Activated CD4-positive, alpha-beta T cell treated with anti-CD3 and anti-CD28 coated beads, Interleukin-10, Interleukin-2, amounts not matched to agents 100 ng/mL and 50 ng/mL, durations not matched to agents 16 hours and 8 hours (primary cell): Measurements from ENCODE around the gene ETV3.
A peak's percentile ranks its signal among the peaks of the same experiment; 100 is the strongest.

Source experiments
- DNase-seq: peaks from one replicate; pipeline ENCODE4 v3.0.0-alpha.2; 2020

The ETV3 gene

DNA sequence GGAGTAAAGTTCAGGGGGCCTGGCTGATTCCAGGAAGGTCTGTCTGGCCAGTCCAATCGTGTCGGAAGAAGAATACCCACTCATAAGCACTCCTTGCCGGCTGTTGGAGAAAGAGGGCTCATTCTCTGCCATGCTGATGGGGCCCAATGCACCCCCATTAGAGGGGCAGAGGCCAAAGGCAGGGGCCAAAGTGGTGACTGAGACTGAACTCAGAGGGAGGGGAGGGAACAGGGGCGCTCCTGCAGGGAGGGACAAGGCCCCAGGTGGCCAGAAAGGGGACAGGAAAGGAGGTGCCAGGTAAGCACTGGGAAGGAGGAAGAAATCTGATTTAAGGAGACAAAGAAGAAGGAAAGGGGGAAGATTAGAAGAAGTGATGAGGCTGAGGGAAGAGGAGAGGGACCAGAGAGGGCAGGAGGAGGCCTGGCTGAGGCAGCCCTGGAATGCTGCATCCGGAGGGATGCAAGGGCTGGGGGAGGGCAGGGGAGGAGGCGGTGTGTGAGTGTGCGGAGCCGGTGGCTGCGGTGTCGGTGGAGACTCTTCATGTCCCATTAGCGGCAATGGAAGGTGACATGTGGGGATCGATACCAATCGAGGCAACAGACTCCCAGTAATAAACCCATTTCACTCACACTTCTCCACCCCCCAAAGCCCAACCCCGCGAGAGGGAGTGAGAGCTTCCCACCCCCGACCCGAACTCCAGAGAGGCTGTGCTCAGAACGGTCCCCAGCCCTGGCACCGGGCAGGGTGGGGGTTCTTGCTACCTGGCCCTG lies 26.6 kb downstream of the ETV3 start:
- DNase-seq, result no peak

DNA sequence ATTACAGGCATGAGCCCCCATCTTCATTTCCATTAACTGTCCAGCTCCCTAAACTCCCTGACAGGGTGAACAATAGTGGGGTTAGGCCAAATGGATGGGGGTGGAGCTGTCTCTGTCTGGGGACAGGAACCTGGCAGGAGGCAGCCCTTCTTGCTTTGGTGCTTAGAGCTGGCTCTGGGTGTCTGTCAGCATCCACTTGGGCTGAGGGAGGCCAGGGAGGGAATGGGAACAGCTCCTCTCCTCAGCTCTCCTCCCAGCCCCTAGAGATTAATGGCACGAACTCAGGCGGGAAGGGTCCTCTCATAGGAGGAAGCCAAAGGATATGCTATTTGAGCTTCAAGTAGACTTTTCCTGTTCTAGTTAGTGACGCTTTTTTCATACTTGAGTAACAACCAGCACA lies 27.5 kb downstream of the ETV3 start:
- no peak for DNase-seq

DNA sequence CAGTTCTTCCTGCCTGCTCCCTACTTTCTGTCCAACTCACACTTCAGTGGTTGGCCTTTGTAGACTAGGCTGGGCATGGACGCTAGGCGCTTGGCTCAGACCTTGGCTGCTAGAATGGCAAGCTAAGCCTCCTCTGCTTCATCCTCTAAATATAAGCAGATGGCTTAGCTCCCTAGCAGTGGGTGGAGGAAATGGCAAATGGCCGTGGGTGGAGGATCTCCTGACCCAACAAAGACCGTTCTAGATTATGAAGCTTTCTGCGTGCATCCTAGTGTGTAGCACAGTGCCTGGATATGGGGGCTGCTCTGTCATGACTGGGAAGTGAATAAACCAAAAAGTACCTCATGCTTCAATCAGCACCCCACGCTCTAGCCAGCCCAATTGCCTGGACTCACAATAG lies 28.2 kb downstream of the ETV3 start:
- no peak for DNase-seq

DNA sequence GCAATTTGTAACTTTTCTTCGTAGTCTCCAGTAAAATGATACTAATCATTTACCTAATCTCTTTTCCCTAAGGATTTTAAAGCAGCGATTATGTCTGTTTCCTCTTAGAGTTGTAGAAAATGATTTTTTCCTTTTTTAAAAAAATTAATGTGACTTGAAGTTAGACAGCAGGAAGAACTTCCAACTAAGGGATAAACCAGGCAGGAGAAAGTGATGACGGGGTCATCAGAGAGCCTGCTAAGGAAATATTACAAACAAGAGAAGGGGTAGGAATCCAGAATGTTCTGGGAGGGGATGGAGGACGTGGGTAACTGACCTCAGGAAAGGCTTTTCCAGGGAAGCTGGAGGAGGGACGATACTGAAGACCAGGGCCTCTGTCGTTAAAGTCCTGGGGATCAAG lies 29.7 kb downstream of the ETV3 start:
- DNase-seq, result no peak

DNA sequence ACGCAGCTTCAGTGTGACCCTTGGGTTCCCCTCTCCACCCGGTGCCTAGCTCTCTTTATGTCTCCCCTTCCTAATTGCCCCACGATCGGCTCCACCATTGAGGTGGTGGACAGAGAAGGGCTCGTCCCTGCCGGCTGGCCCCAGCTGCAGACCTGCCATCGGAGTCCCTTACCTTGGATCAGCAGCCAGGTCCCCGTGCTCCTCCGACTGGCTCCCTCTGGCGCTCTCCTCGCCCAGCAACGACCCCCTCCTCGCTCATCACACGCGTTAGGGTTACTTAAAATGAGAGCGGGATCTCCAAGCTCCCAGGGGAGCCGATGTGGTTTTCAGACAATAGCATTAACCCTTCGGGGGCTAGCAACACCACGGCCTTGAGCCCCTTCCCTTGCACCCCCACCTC lies 30.5 kb downstream of the ETV3 start:
- no peak for DNase-seq

DNA sequence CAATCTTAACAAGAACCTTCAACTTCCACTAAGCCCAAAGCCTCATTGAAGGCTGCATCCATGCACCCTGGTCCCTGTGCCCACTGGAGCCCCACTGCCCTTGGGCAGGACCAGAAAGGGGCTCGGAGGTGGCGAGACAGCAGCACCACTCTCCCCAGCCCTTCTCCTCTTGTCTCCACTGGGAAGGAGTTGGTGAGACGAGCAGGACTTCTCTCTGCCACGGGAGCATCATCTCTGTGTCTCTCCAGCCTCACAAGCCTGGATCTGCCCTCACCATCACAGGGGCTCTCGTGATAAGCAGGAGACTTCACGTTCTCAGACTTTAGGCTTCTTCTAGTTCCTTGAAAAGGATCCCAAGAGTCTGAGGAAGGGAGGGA lies 31.4 kb downstream of the ETV3 start:
- DNase-seq, result no peak

DNA sequence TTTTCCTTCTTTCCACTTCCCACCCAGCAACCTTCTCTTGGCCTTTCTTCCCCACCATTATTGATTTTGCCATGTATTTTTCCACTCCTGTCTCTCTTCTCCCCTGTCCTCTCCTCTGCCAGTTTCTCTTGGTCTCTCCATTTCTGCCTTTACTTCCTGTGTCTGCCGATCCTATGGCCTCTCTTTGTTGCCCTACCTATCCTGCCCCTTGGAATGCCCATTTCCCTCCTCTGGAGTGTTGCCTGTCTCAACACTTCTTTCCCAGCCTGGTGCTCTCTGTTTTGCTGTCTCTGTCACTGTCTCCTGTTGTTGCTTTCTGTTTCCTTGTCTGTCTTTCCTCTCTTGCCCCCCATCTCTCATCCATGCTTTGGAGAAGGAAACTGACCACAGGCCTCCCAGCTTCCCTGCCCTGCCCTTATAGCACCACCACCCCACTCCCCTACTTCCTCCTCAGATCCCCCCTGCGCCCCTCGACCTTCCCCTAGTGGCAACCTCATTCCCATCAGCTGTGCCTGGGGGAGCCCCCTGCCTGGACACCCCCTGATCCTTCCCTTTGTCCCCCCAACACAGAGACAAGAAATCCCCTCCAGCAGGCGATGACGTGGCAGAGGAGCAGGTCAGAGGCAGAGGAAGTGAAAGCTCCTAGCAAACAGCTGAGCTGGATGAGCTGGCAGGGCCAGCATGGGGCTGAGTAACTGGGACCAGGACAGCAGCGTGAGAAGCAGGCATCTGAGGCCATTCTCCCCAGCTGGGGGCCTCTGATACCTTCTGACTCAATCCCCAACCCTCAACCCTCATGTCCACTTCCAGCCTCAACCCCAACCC lies 32.0 kb downstream of the ETV3 start:
- DNase-seq, result peak; percentile 62

DNA sequence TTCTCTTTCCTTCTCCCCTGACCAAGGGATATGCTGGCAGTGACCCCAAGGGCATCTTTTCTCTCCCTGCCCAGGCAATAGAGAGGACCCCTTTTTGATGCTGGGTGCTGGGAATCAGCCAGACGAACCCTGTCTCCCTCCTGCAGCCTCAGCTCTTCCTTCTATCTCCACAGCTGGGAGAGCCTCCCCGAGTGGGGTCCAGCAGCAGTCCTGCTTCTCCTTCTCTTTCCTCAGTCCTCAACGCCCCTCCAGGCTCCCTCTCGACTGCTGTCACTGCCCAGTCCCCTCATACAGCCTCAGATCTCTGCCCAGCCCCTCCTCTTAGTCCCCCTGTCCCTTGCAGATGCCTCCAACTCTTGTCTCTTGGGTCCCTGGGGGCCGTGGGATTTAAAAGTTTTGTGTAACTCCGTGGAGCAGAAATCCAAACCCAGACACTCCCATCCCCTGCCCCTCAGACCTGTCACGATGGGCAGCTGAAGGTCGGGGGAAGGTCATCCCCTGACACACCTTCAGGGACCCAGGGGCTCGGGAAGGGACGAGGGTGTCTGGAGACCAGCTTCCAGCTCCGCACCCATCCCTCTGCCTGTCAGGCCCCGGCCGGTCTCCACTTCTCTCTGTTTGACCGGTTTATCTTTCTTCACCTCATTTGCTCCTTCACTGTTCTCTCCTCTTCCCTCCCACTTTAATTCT lies 32.8 kb downstream of the ETV3 start:
- DNase-seq, result no peak

- no peak for DNase-seq
Observed at GRCh38 chr1:157104598-157105293, 33.4 kb downstream of the ETV3 start.

GRCh38 chr1:157103268-157103667 lies 34.9 kb downstream of the ETV3 start:
- no peak for DNase-seq

- no peak for DNase-seq
Observed at GRCh38 chr1:157101149-157101548, 37.0 kb downstream of the ETV3 start.

GRCh38 chr1:157099633-157100009 lies 38.6 kb downstream of the ETV3 start, which contains the start of gene ETV3L:
Gene ETV3L, minus strand, starts transcription at chr1:157099808. Its CDS starts 285 bp downstream, at chr1:157099523.
- DNase-seq, result no peak

DNA sequence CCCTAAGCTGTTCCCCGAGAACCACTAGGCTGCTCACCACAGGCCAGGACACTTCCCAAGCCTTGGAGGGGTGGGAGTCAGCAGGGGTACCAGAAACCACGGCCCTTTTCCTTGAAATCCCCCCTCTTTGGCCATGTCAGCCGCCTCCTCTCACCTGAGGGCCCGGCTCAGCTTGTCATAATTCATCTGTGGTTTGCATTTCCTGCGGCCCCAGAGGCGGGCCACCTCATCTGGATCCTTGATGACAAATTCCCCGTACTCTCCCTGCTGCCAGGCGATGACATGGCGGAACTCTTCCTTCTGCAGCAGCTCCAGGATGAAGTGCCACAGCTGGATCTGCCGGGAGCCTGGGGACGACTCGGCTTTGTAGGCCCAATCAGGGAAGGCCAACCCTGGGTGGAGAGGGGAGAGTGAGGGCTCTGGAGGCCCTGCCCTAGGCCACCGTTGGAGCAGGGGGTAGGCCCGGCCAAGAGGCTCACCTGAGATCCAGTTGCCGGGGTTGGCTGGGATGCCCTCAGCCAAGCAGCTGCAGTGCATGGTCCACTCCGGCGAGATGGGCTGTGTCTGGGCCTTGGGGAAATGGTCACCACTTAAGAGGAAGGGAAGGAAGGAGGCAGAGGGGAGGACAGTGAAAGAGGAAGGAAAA lies 39.1 kb downstream of the ETV3 start:
- DNase-seq, result peak; percentile 10

- no peak for DNase-seq
Observed at GRCh38 chr1:157098519-157098918, 39.7 kb downstream of the ETV3 start.

DNA sequence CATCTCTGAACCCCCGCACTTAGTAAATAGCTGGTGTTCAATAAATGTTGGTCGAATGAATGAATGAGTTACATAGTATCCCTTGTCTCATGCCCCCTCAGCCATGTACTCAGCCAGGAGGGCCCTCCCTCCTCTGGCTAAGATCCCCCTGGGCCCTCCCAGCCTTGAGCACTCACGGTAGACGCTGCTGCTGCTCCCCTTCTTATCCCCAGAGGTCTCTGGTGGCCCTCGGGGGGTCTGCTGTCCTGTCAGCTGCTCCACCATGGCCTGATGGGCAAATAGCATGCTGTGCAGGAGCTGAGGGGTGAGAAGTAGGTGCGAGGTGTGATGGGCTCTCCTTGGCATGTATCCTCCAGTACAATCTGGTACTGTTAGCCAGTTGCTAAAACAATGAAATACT lies 40.5 kb downstream of the ETV3 start:
- no peak for DNase-seq

DNA sequence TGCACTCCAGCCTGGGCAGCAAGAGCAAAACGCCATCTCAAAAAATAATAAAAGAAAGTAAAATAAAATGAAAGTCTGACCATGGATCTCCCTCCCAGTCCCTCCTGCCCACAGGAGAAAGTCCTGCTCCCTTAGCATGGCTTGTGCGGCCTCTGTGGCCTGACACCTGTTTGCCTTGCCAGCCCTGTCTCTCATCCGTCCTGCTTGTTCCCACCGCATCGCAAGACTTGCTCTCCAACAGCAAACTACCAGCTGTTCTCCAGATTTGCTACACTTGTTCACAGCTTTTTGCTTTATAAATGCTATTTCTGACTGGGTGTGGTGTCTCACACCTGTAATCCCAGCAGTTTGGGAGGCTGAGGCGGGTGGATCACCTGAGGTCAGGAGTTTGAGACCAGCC lies 41.3 kb downstream of the ETV3 start:
- DNase-seq, result no peak

DNA sequence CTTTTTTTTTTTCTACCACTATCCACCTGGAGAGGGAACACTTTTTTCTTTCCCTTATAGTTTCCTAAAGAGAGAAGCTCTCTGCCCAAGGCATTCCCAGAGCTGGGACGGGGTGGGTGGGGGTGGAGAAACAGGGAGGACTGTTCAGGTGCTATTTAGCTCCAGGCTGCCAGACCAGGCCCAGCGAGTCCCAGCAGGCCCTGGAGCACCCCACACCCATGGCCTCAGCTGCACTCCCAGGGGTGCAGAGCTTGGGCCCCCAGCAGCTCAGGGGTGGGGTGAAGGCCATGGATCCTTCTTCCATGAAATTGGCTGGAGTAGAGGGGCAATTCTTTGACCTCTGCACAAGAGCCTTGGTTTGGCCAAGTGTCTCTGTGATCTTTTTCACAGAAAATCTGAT lies 42.6 kb downstream of the ETV3 start:
- DNase-seq, result no peak

DNA sequence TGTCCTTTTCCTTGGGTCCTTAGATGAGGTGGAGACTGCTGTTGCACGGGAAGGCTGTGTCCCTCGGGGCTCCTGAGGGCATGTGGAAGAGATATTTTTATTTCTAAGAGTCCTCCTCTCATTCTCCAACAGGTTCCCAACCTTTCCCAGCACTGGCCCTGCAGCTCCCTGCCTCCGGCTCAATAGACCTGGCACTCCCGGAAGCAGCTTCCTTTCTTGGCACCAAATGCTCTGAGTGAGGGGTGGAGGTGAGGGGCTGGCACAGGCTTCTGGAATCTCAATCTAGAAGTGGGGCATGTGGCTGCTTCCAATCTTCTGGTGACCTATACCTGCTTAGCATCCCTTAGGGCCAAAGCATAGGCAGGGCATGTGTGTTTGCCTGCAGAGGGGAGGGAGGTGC lies 43.1 kb downstream of the ETV3 start:
- no peak for DNase-seq

- no peak for DNase-seq
Observed at GRCh38 chr1:157092831-157093230, 45.4 kb downstream of the ETV3 start.

DNA sequence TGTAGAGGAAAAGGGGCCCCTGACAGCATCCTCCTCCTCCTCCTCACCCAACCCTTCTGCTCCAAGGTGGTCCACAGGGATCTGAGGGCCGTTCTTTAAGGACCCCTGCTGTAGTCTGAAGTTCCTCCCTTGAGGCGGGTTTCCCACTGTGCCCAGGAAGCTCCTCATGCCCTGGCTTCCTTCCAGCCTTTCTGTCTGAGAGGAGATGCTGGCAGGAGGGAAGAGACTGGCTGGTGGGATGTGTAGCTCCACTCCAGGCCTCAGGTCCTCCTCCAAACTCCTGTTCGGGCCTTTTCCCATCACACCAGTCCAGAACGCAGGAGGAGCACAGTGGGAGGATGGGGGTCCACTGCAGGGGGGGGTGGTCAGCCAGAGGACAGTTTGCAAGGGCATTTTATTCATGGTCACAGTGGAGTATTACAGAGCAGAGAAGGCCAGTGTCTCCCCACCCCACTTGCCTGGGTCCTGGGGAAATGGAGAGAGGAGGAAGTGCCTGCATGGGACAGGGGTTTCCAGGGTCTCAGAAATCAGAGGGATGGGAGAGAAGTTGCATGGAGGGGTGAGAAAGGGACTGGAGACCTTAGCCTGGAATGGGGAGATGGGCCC lies 46.4 kb downstream of the ETV3 start:
- DNase-seq, result no peak

GRCh38 chr1:157091186-157091585 lies 47.0 kb downstream of the ETV3 start:
- DNase-seq, result no peak

- no peak for DNase-seq
Observed at GRCh38 chr1:157090771-157091170, 47.4 kb downstream of the ETV3 start.
